ENCODE data around the gene RESP18. TPM values are rescaled to one million over a fixed set of nuclear protein-coding genes. Genes with fewer than 3 reads are reported as not detected.

RESP18 gene
- polyA plus RNA-seq, 2 of the 4 experiments (the other 2 are of a cell fraction), result not detected

DNA sequence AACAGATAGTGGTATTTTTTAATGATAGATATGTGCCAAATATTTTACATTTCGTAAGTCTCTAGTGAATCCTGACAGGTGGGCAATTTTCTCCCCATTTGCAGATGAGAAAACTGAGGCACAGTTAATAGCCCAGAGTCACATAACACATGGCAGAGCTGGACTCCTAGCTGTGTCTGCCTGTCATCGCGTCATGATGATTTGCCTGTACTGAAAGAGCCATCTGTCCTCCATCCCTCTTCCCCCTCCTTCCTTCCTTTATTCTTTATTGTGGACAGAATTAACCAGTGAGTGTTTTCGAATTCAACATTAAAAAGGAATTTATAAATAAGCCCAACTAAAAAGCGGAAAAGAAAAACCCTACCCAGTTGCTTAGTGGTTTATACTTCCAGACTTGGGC, 50.2 kb downstream of the RESP18 start (continued):
- TF ChIP-seq NPAS2 (CRISPR knock-in tag; IDR thresholded peaks at IDR 0.05; ENCODE audit: borderline replicate concordance) (no peak), ZFP36 (IDR thresholded peaks at IDR 0.05; ENCODE audit: borderline replicate concordance, partially characterized antibody) (no peak), EHF (CRISPR knock-in tag; IDR thresholded peaks at IDR 0.05) (no peak)

DNA sequence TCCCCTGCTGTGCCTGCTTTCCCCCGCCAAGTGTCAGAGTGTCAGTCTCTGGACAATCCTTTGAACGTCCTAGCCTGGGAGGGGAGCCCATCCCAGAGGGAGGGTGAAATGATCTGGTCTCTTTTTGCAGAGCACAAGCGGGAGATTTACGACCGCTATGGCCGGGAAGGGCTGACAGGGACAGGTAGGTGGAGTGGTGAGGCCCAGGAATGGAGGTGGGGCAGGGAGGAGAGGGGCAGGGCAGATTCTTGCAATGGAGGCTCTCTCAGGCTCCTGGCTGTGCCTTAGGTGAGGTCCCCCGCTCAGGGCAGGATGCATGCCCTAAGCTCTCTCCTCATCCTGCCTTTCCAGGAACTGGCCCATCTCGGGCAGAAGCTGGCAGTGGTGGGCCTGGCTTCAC, 51.0 kb downstream of the RESP18 start:
- CTCF ChIA-PET, result interaction anchor here (0.8 to 16.2 kb wide), 5 partner anchors 14 to 122 kb away, joined by 3 to 540 read pairs (median 65); partner anchors contain the start of genes ABCB6, TUBA4A and TUBA4B

DNA sequence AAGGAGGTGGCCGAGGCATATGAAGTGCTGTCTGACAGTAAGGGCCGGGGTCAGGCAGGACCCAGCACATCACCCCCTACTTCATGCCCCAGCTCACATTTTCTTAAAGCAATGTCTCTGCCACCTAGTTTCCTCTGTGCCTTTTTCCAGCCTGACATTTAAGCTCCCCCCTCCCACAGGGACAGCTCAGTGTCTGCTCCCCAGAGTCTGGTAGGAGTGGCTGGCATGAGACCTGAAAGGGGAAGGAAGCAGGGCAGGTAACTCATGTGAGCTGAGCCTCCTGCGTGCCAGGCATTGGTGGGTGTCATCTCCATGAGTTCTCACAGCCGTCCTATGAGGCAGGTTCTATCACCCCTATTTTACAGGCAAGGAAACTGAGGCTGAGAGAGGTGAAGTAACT, 51.9 kb downstream of the RESP18 start:
- ATAC-seq (no peak), DNase-seq (ENCODE audit: low read depth in 1 of 2, low spot score in 1 of 2) (no peak), FAIRE-seq (no peak)
- Histone ChIP-seq H3K9me3 (no peaks in the 10 kb centered on the region), H3K27ac (peak overlapping the region; percentile 96 to 99), H3K4me2 (peak overlapping the region; percentile 95), H3K4me1 (peaks cover 41% of the 10 kb centered on the region), H3K4me3 (no peak overlapping the region; the same call in 2 of the 3 replicates)
- TF ChIP-seq RAD21 (conservative IDR thresholded peaks at IDR 0.05 in 1 of 2, IDR thresholded peaks at IDR 0.05 in 1 of 2), result no peak
- no peak for TF ChIP-seq ZFP36 (IDR thresholded peaks at IDR 0.05; ENCODE audit: borderline replicate concordance, partially characterized antibody)
- no peak for TF ChIP-seq FOSL2 (IDR thresholded peaks at IDR 0.05)
- no peak for TF ChIP-seq FOSL2 (CRISPR knock-in tag; IDR thresholded peaks at IDR 0.05)
- TF ChIP-seq CHD2 (IDR thresholded peaks at IDR 0.05; ENCODE audit: low read length, partially characterized antibody), result no peak
- no peak for TF ChIP-seq CBX8 (IDR thresholded peaks at IDR 0.05)
- TF ChIP-seq, protein P1, sequence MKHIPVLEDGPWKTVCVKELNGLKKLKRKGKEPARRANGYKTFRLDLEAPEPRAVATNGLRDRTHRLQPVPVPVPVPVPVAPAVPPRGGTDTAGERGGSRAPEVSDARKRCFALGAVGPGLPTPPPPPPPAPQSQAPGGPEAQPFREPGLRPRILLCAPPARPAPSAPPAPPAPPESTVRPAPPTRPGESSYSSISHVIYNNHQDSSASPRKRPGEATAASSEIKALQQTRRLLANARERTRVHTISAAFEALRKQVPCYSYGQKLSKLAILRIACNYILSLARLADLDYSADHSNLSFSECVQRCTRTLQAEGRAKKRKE (CRISPR knock-in tag; IDR thresholded peaks at IDR 0.05; ENCODE audit: low read depth), result no peak
- no peak for TF ChIP-seq CHD4 (IDR thresholded peaks at IDR 0.05; ENCODE audit: borderline replicate concordance)
- TF ChIP-seq NPAS2 (CRISPR knock-in tag; IDR thresholded peaks at IDR 0.05; ENCODE audit: borderline replicate concordance), result no peak
- ChIA-PET CTCF (interaction anchor here (0.6 to 16.2 kb wide), 8 partner anchors 10 to 109 kb away, joined by 3 to 540 read pairs (median 4); partner anchors contain the start of genes ABCB6, TUBA4A and TUBA4B), POLR2A (interaction anchor here (0.9 kb wide), 1 partner anchor 51 kb away, joined by 3 read pairs; the partner anchor contains the start of genes ANKZF1 and ATG9A)
- WGBS (ENCODE audit: missing lambda C conversion rate), result 100% methylated on average over 3 of the region's 4 CpGs

More for the DNA sequence above, 51.0 kb downstream of the RESP18 start:
- Histone ChIP-seq H3K4me2 (peak overlapping the region; percentile 95; the same call in 1 of the 3 replicates), H3K27ac (no peak overlapping the region), H3K4me3 (no peak overlapping the region), H3K4me1 (peaks cover 40% of the 10 kb centered on the region), H3K9me3 (no peaks in the 10 kb centered on the region)
- TF ChIP-seq MAFK (IDR thresholded peaks at IDR 0.05; ENCODE audit: partially characterized antibody) (no peak), EHMT2 (IDR thresholded peaks at IDR 0.05; ENCODE audit: low read depth) (no peak), RNF2 (IDR thresholded peaks at IDR 0.05; ENCODE audit: borderline replicate concordance, low read depth) (no peak), CHD4 (IDR thresholded peaks at IDR 0.05; ENCODE audit: borderline replicate concordance) (no peak)
- TF ChIP-seq, protein P1 (CRISPR knock-in tag; IDR thresholded peaks at IDR 0.05; ENCODE audit: low read depth), result no peak
- no peak for FAIRE-seq
- POLR2A ChIA-PET, result interaction anchor here (1.8 kb wide), 1 partner anchor 64 kb away, joined by 8 read pairs; no protein-coding TSS in a partner anchor
- ATAC-seq, result no peak
- no peak for DNase-seq (ENCODE audit: low read depth in 1 of 2, low spot score in 1 of 2)
- WGBS (ENCODE audit: missing lambda C conversion rate), result 83% methylated on average over 8 of the region's 8 CpGs

DNA sequence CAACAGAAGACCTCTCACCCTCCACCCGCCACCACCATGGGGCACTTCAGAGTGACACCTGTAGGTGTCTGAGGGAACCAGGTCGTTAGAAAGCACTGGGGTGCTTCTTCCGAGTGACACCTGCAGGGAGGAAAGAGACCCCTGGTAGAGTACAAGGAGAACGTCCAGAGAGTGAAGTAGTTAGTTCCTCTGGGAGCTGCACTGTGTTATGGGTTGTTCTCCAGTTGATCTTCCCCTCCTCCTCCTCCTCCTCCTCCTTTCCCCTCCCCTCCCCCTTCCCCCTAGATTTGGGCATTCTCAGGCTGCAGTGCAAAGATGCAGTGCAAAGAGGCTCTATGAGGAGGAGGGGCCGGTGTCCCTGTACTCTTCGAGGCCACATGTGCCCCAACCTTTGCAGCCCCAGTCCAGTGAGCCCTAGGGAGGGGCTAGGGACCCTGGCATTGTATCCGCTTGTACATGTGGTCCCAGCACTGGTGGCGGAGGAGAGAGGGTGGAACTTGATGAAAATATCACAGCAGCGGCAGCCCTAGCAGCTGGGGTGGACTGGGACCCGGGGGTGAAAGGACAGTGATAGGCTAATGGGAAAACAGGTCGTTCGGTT, 52.5 kb downstream of the RESP18 start:
- 60% methylated on average over 10 of the region's 12 CpGs for WGBS (ENCODE audit: missing lambda C conversion rate)
- Histone ChIP-seq H3K4me2 (peak overlapping the region; percentile 95), H3K4me1 (peaks cover 47% of the 10 kb centered on the region), H3K27ac (peak overlapping the region; percentile 96 to 99), H3K9me3 (no peaks in the 10 kb centered on the region), H3K4me3 (peak overlapping the region; percentile 66)
- FAIRE-seq, result no peak
- ATAC-seq, result no peak
- POLR2A ChIA-PET, result interaction anchor here (0.9 to 3.0 kb wide), 5 partner anchors 26 to 51 kb away, joined by 3 to 51 read pairs (median 3); partner anchors contain the start of genes ANKZF1, ATG9A, TUBA4A and TUBA4B
- CTCF ChIA-PET, result interaction anchor here (1.0 to 16.2 kb wide), 8 partner anchors 16 to 114 kb away, joined by 3 to 540 read pairs (median 4); partner anchors contain the start of genes ABCB6, TUBA4A and TUBA4B
- peak in 1 of 2 experiments; percentile 72 for DNase-seq (ENCODE audit: low read depth in 1 of 2, low spot score in 1 of 2)
- no peak for TF ChIP-seq HDAC2 (IDR thresholded peaks at IDR 0.05)

Data from A549 (cell line).